Body of pancreas (tissue), 4 donors: ENCODE measurements around the gene NUP205. TPM values are rescaled to one million over a fixed set of nuclear protein-coding genes. Genes with fewer than 3 reads are reported as not detected.
"Not testable (repeated sequence)": the region's sequence is repeated elsewhere in the genome, so short reads cannot be mapped to it uniquely, and the experiment has no call there.

Experiments
- ATAC-seq: fragments of 150-250 bp; one replicate; pipeline ENCODE4 v1.9.1; 2016
- DNase-seq, 4 donors: peaks; one replicate each; pipeline ENCODE4 v3.0.0-alpha.2; 2019
- H3K27ac ChIP-seq, 4 donors: fragments of 200-600 bp; sonication (generic); 1 replicate in 3 of 4; 2 replicates in 1 of 4; pipeline versions ENCODE4 v1.5.1 to v1.6.1; 2016 to 2019; ENCODE audit warnings: mild to moderate bottlenecking in 1 of 4, mixed read lengths in 1 of 4, moderate library complexity in 1 of 4
- H3K27me3 ChIP-seq, 2 donors: fragments of 200-600 bp; sonication (generic); one replicate each; pipeline ENCODE4 v1.6.0; 2016; ENCODE audit warnings: mild to moderate bottlenecking in 1 of 2
- H3K36me3 ChIP-seq, 2 donors: fragments of 200-600 bp; sonication (generic); replicated peaks in 1 of 2; 2 replicates each; pipeline ENCODE4 v1.5.1; 2016; ENCODE audit warnings: low read depth in 2 of 2; ENCODE audit not compliant: insufficient read depth in 1 of 2
- H3K4me1 ChIP-seq: fragments of 200-600 bp; sonication (generic); one replicate; pipeline ENCODE4 v1.6.0; 2016
- H3K4me3 ChIP-seq, 2 donors: fragments of 200-600 bp; sonication (generic); 1 replicate in 1 of 2; 2 replicates in 1 of 2; pipeline ENCODE4 v1.5.1; 2016 to 2019
- H3K9me3 ChIP-seq, 3 donors: fragments of 200-600 bp; sonication (generic); 1 replicate in 2 of 3; 2 replicates in 1 of 3; pipeline ENCODE4 v1.5.1; 2016
- CTCF ChIP-seq, 7 experiments: fragments of 450-650 bp in 4 of 7; fragments of 200-600 bp in 3 of 7; sonication (generic) in 3 of 7; IDR thresholded peaks; one replicate each; pipeline ENCODE4 v1.5.1; 2016 to 2019; ENCODE audit warnings: antibody characterized with exemption in 7 of 7
- POLR2A ChIP-seq, 3 donors: fragments of 450-650 bp; IDR thresholded peaks; one replicate each; pipeline ENCODE4 v1.6.1; 2016; ENCODE audit warnings: antibody characterized with exemption in 3 of 3, mild to moderate bottlenecking in 2 of 3
- WGBS, 2 donors: methylation state at CpG; one replicate each; pipeline ENCODE4 v1.1.5; 2017; 5-methylcytosine and 5-hydroxymethylcytosine counted together
- intact Hi-C: fragments of 100-400 bp; cut with DNase I; formaldehyde crosslinking; loops from one replicate; pipeline ENCODE4 v1.15.1; 2023
- total RNA-seq, 2 donors: library from RNA; depleted of rRNA; stranded (reverse); fragments of >200 nt; gene quantifications; one replicate each; pipeline ENCODE4 v1.1.0, GENCODE V29; 2016

The NUP205 gene
- total RNA-seq, 2 donors from 2014 or later: 13.7 to 24.4 TPM

- ATAC-seq (no peak), DNase-seq (no peak)
- Histone ChIP-seq H3K36me3 (no peaks in the 10 kb centered on the region), H3K4me1 (no peaks in the 10 kb centered on the region), H3K9me3 (no peaks in the 10 kb centered on the region), H3K4me3 (no peak overlapping the region), H3K27me3 (no peaks in the 10 kb centered on the region), H3K27ac (no peak overlapping the region)
- intact Hi-C loops: no loop called here
- WGBS, 2 donors: 81 to 85% methylated on average over 8 to 9 of the region's 9 CpGs
- TF ChIP-seq CTCF (IDR thresholded peaks at IDR 0.05) (no peak), POLR2A (IDR thresholded peaks at IDR 0.05) (no peak)
Observed at GRCh38 chr7:135685306-135686084, 127.8 kb downstream of the NUP205 start.

- no peak for TF ChIP-seq CTCF (IDR thresholded peaks at IDR 0.05)
- TF ChIP-seq POLR2A (IDR thresholded peaks at IDR 0.05): no peak
- no peaks in the 10 kb centered on the region for H3K27me3 ChIP-seq
- no peak overlapping the region for H3K4me3 ChIP-seq
- H3K9me3 ChIP-seq: no peaks in the 10 kb centered on the region
- H3K36me3 ChIP-seq: peaks cover 0 to 1% of the 10 kb centered on the region in 2 donors
- H3K4me1 ChIP-seq: no peaks in the 10 kb centered on the region
- no peak overlapping the region for H3K27ac ChIP-seq
- no peak for DNase-seq
- ATAC-seq: no peak
- WGBS, 2 donors: 0 to 31% methylated on average over 1 of the region's 1 CpG
- intact Hi-C loops: no loop called here
Observed at GRCh38 chr7:135687466-135687865, 129.7 kb downstream of the NUP205 start.

GRCh38 chr7:135690566-135690965, 132.8 kb downstream of the NUP205 start:
- Histone ChIP-seq H3K36me3 (peaks cover 0 to 1% of the 10 kb centered on the region in 2 donors), H3K4me1 (no peaks in the 10 kb centered on the region), H3K27ac (no peak overlapping the region), H3K27me3 (no peaks in the 10 kb centered on the region), H3K9me3 (no peaks in the 10 kb centered on the region), H3K4me3 (no peak overlapping the region)
- no peak for ATAC-seq
- TF ChIP-seq CTCF (IDR thresholded peaks at IDR 0.05): no peak
- TF ChIP-seq POLR2A (IDR thresholded peaks at IDR 0.05): no peak
- 94 to 97% methylated on average over 3 of the region's 3 CpGs for WGBS, 2 donors
- DNase-seq: no peak
- intact Hi-C loops: no loop called here

GRCh38 chr7:135692055-135692454, 134.3 kb downstream of the NUP205 start:
- DNase-seq: no peak
- Histone ChIP-seq H3K4me3 (no peak overlapping the region), H3K27ac (no peak overlapping the region), H3K27me3 (no peaks in the 10 kb centered on the region), H3K36me3 (peaks cover 0 to 1% of the 10 kb centered on the region in 2 donors), H3K9me3 (no peaks in the 10 kb centered on the region), H3K4me1 (no peaks in the 10 kb centered on the region)
- intact Hi-C loops: no loop called here
- 53 to 65% methylated on average over 3 of the region's 3 CpGs for WGBS, 2 donors
- TF ChIP-seq POLR2A (IDR thresholded peaks at IDR 0.05): no peak
- ATAC-seq: no peak

GRCh38 chr7:135692606-135693005, 134.9 kb downstream of the NUP205 start:
- H3K4me3 ChIP-seq, H3K4me1 ChIP-seq, ATAC-seq, H3K36me3 ChIP-seq, intact Hi-C loops, DNase-seq, H3K27ac ChIP-seq, H3K9me3 ChIP-seq, H3K27me3 ChIP-seq: not testable (repeated sequence)
- 88 to 97% methylated on average over 7 of the region's 7 CpGs for WGBS, 2 donors

GRCh38 chr7:135693558-135693957, 135.8 kb downstream of the NUP205 start:
- H3K27ac ChIP-seq: no peak overlapping the region
- ATAC-seq: no peak
- intact Hi-C loops: no loop called here
- H3K36me3 ChIP-seq: peaks cover 0 to 1% of the 10 kb centered on the region in 2 donors
- H3K27me3 ChIP-seq: no peaks in the 10 kb centered on the region
- no peak for TF ChIP-seq CTCF (IDR thresholded peaks at IDR 0.05)
- TF ChIP-seq POLR2A (IDR thresholded peaks at IDR 0.05): no peak
- H3K4me1 ChIP-seq: no peaks in the 10 kb centered on the region
- no peaks in the 10 kb centered on the region for H3K9me3 ChIP-seq
- no peak overlapping the region for H3K4me3 ChIP-seq
- WGBS, 2 donors: 92 to 96% methylated on average over 4 of the region's 4 CpGs
- DNase-seq: no peak
